HEK293 (cell line): ENCODE results near the gene LCMT2.

Source experiments
- CTCF ChIA-PET: fragments of 350-600 bp; formaldehyde crosslinking; extraction: SDS; loops from one replicate; lab custom pipeline; 2021; ENCODE audit warnings: antibody characterized with exemption; lab: Yijun Ruan, JAX
- POLR2A ChIA-PET: fragments of 300-600 bp; formaldehyde crosslinking; extraction: SDS; loops from one replicate; lab custom pipeline; 2020; ENCODE audit warnings: antibody characterized with exemption, inconsistent platforms; lab: Yijun Ruan, JAX
- H3K27ac ChIP-seq: fragments of 200-500 bp; sonication (Bioruptor generic); 2 replicates; pipeline ENCODE4 v1.5.1; 2014; ENCODE audit warnings: low read depth, low read length, control low read depth, inconsistent platforms; ENCODE audit errors: extremely low read depth
- H3K36me3 ChIP-seq, 2 experiments: fragments of 200-500 bp in 1 of 2; sonication (Bioruptor generic) in 1 of 2; 1 replicate in 1 of 2; 2 replicates in 1 of 2; pipeline ENCODE4 v1.5.1; 2014 to 2017; ENCODE audit warnings: inconsistent platforms in 2 of 2, low read length in 2 of 2; ENCODE audit not compliant: control insufficient read depth in 2 of 2, insufficient read depth in 1 of 2
- H3K4me1 ChIP-seq: fragments of 200-500 bp; sonication (Bioruptor generic); 2 replicates; pipeline ENCODE4 v1.5.1; 2014; ENCODE audit warnings: mild to moderate bottlenecking, low read length, inconsistent platforms; ENCODE audit not compliant: control insufficient read depth, insufficient read depth
- H3K4me3 ChIP-seq: 2 replicates; pipeline ENCODE4 v1.5.1; 2011; ENCODE audit warnings: low read depth, mild to moderate bottlenecking, control low read depth, low read length, moderate library complexity
- H3K9me3 ChIP-seq: fragments of 200-500 bp; sonication (Bioruptor generic); 2 replicates; pipeline ENCODE4 v1.5.1; 2014; ENCODE audit warnings: low read depth, low read length, inconsistent platforms; ENCODE audit not compliant: control insufficient read depth, insufficient read depth
- FEZF1 ChIP-seq: fragments of 450-650 bp; formaldehyde crosslinking; IDR thresholded peaks from 2 replicates; pipeline ENCODE4 v1.5.1; 2016; ENCODE audit warnings: missing biosample characterization, missing genetic modification characterization
- GLI2 ChIP-seq: fragments of 450-650 bp; formaldehyde crosslinking; IDR thresholded peaks from 2 replicates; pipeline ENCODE4; 2017; ENCODE audit warnings: missing biosample characterization, missing genetic modification characterization, low read depth, borderline replicate concordance
- GLIS2 ChIP-seq: fragments of 450-650 bp; formaldehyde crosslinking; IDR thresholded peaks from 2 replicates; pipeline ENCODE4 v1.5.1; 2016; ENCODE audit warnings: missing biosample characterization, missing genetic modification characterization
- KLF9 ChIP-seq: fragments of 450-650 bp; formaldehyde crosslinking; IDR thresholded peaks from 2 replicates; pipeline ENCODE4 v1.5.1; 2016; ENCODE audit warnings: missing biosample characterization, missing genetic modification characterization, low read depth
- SP2 ChIP-seq: fragments of 450-650 bp; formaldehyde crosslinking; IDR thresholded peaks from 2 replicates; pipeline ENCODE4 v1.5.1; 2016; ENCODE audit warnings: missing biosample characterization, missing genetic modification characterization
- SP7 ChIP-seq: fragments of 450-650 bp; formaldehyde crosslinking; IDR thresholded peaks from 2 replicates; pipeline ENCODE4 v1.5.1; 2016; ENCODE audit warnings: missing biosample characterization, missing genetic modification characterization
- ZBTB17 ChIP-seq: fragments of 450-650 bp; formaldehyde crosslinking; IDR thresholded peaks from 2 replicates; pipeline ENCODE4 v1.5.1; 2016; ENCODE audit warnings: missing biosample characterization, missing genetic modification characterization
- ZBTB20 ChIP-seq: fragments of 450-650 bp; formaldehyde crosslinking; IDR thresholded peaks from 2 replicates; pipeline ENCODE4 v1.5.1; 2016; ENCODE audit warnings: missing biosample characterization, missing genetic modification characterization
- ZNF140 ChIP-seq: fragments of 450-650 bp; formaldehyde crosslinking; IDR thresholded peaks from 2 replicates; pipeline ENCODE4 v1.5.1; 2016; ENCODE audit warnings: missing biosample characterization, missing genetic modification characterization
- ZNF2 ChIP-seq: fragments of 450-650 bp; formaldehyde crosslinking; IDR thresholded peaks from 2 replicates; pipeline ENCODE4 v1.5.1; 2016; ENCODE audit warnings: missing biosample characterization, missing genetic modification characterization
- ZNF48 ChIP-seq: fragments of 450-650 bp; formaldehyde crosslinking; IDR thresholded peaks from 2 replicates; pipeline ENCODE4 v1.5.1; 2016; ENCODE audit warnings: missing biosample characterization, missing genetic modification characterization
- ZNF501 ChIP-seq: fragments of 450-650 bp; formaldehyde crosslinking; IDR thresholded peaks from 2 replicates; pipeline ENCODE4 v1.5.1; 2016; ENCODE audit warnings: missing biosample characterization, missing genetic modification characterization
- ZNF529 ChIP-seq: fragments of 450-650 bp; formaldehyde crosslinking; IDR thresholded peaks from 2 replicates; pipeline ENCODE4 v1.5.1; 2017; ENCODE audit warnings: missing genetic modification characterization, missing biosample characterization; ENCODE audit not compliant: insufficient replicate concordance
- ZNF571 ChIP-seq: fragments of 450-650 bp; formaldehyde crosslinking; IDR thresholded peaks from 2 replicates; pipeline ENCODE4 v1.5.0; 2017; ENCODE audit warnings: missing biosample characterization, missing genetic modification characterization
- ZNF670 ChIP-seq: fragments of 450-650 bp; formaldehyde crosslinking; IDR thresholded peaks from 2 replicates; pipeline ENCODE4 v1.5.1; 2016; ENCODE audit warnings: missing biosample characterization, missing genetic modification characterization, low read depth
- ZNF76 ChIP-seq: fragments of 450-650 bp; formaldehyde crosslinking; IDR thresholded peaks from 2 replicates; pipeline ENCODE4; 2016; ENCODE audit warnings: low read depth, missing biosample characterization, missing genetic modification characterization, borderline replicate concordance
- ZSCAN30 ChIP-seq: fragments of 450-650 bp; IDR thresholded peaks from 2 replicates; pipeline ENCODE4 v1.5.1; 2018; ENCODE audit warnings: missing biosample characterization, mild to moderate bottlenecking, missing genetic modification characterization, moderate library complexity
- ZXDB ChIP-seq: fragments of 450-650 bp; formaldehyde crosslinking; IDR thresholded peaks from 2 replicates; pipeline ENCODE4 v1.5.1; 2016; ENCODE audit warnings: missing biosample characterization, missing genetic modification characterization
- TF ChIP-seq, protein P1 (sequence below): fragments of 450-650 bp; formaldehyde crosslinking; IDR thresholded peaks from 2 replicates; pipeline ENCODE4 v1.5.1; 2016; ENCODE audit warnings: missing biosample characterization, missing genetic modification characterization
- TF ChIP-seq, protein P2 (sequence below): fragments of 450-650 bp; formaldehyde crosslinking; IDR thresholded peaks from 2 replicates; pipeline ENCODE4 v1.5.1; 2016; ENCODE audit warnings: missing biosample characterization, missing genetic modification characterization, borderline replicate concordance
- TF ChIP-seq, protein P3 (sequence below): fragments of 450-650 bp; formaldehyde crosslinking; IDR thresholded peaks from 2 replicates; pipeline ENCODE4 v1.5.1; 2016; ENCODE audit warnings: missing biosample characterization, missing genetic modification characterization
- TF ChIP-seq, protein P4 (sequence below): fragments of 450-650 bp; formaldehyde crosslinking; IDR thresholded peaks from 2 replicates; pipeline ENCODE4 v1.5.1; 2016; ENCODE audit warnings: missing biosample characterization, missing genetic modification characterization
- TF ChIP-seq, protein P5 (sequence below): fragments of 450-650 bp; formaldehyde crosslinking; IDR thresholded peaks from 2 replicates; pipeline ENCODE4 v1.5.1; 2016; ENCODE audit warnings: missing biosample characterization, missing genetic modification characterization

The LCMT2 gene, protein sequence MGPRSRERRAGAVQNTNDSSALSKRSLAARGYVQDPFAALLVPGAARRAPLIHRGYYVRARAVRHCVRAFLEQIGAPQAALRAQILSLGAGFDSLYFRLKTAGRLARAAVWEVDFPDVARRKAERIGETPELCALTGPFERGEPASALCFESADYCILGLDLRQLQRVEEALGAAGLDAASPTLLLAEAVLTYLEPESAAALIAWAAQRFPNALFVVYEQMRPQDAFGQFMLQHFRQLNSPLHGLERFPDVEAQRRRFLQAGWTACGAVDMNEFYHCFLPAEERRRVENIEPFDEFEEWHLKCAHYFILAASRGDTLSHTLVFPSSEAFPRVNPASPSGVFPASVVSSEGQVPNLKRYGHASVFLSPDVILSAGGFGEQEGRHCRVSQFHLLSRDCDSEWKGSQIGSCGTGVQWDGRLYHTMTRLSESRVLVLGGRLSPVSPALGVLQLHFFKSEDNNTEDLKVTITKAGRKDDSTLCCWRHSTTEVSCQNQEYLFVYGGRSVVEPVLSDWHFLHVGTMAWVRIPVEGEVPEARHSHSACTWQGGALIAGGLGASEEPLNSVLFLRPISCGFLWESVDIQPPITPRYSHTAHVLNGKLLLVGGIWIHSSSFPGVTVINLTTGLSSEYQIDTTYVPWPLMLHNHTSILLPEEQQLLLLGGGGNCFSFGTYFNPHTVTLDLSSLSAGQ

DNA sequence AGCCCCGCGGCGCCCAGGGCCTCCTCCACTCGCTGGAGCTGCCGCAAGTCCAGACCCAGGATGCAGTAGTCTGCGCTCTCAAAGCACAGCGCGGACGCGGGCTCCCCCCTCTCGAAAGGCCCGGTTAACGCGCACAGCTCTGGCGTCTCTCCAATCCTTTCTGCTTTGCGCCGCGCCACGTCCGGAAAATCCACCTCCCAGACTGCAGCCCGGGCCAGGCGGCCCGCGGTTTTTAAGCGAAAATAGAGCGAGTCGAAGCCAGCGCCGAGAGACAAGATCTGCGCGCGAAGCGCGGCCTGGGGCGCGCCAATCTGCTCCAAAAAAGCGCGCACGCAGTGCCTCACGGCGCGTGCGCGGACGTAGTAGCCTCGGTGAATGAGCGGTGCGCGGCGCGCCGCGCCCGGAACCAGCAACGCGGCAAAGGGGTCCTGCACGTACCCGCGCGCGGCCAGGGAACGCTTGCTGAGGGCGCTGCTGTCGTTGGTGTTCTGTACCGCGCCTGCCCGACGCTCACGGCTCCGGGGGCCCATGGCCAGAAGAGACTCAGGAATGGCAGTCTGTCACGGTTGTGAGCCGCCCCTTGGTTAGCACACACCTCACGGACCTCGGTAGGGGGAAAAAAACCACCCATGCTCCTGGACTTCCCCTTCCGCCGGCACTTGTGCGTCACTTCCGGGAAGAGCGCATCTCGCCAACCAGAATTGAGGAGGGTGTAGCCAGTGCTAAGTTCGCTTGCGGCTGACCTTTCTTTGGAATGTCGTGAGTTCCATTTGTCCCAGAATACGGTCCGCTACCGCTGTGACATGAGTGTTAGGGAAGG, at the start of gene LCMT2:
LCMT2 (minus strand) TSS at position 614 of the 820 bp plus-strand sequence; CDS start at position 530, 84 bp downstream.
- Histone ChIP-seq H3K4me3 (peak within 1 kb of the TSS; percentile 70), H3K27ac (peak within 1 kb of the TSS; percentile 92), H3K4me1 (peaks cover 4% of the 10 kb centered on the region; the same call in 1 of the 2 replicates), H3K9me3 (no peaks in the 10 kb centered on the region), H3K36me3 (peaks cover 0 to 23% of the 10 kb centered on the region in 2 experiments; a peak in 1 of 3 replicates)
- ChIA-PET CTCF (no interaction called here), POLR2A (interaction anchor here (0.6 kb wide), 1 partner anchor 221 kb away, joined by 5 read pairs; no protein-coding TSS in a partner anchor)
- TF ChIP-seq FEZF1 (tag by site-specific recombination) (no peak), SP7 (peak; percentile 71), ZNF48 (no peak), GLI2 (tag by site-specific recombination) (no peak), ZNF2 (tag by site-specific recombination) (0 out of 2 replicates have a peak, but pooled peaks have one; percentile 70), ZBTB17 (tag by site-specific recombination) (peak; percentile 41; the same call in 1 of the 2 replicates), ZNF571 (tag by site-specific recombination) (no peak), ZNF501 (peak; percentile 69; the same call in 1 of the 2 replicates), ZXDB (tag by site-specific recombination) (peak; percentile 87; the same call in 1 of the 2 replicates), ZBTB20 (tag by site-specific recombination) (peak; percentile 99), KLF9 (tag by site-specific recombination) (peak; percentile 40; the same call in 1 of the 2 replicates), ZNF670 (tag by site-specific recombination) (no peak), ZNF529 (no peak), ZNF76 (tag by site-specific recombination) (peak; percentile 59), GLIS2 (tag by site-specific recombination) (peak; percentile 72; the same call in 1 of the 2 replicates), ZSCAN30 (tag by site-specific recombination) (no peak), SP2 (tag by site-specific recombination) (peak; percentile 85), ZNF140 (no peak)
- TF ChIP-seq, protein P1, sequence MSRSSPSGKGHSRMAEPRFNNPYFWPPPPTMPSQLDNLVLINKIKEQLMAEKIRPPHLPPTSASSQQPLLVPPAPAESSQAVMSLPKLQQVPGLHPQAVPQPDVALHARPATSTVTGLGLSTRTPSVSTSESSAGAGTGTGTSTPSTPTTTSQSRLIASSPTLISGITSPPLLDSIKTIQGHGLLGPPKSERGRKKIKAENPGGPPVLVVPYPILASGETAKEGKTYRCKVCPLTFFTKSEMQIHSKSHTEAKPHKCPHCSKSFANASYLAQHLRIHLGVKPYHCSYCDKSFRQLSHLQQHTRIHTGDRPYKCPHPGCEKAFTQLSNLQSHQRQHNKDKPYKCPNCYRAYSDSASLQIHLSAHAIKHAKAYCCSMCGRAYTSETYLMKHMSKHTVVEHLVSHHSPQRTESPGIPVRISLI = peak; percentile 99
- TF ChIP-seq, protein P2, sequence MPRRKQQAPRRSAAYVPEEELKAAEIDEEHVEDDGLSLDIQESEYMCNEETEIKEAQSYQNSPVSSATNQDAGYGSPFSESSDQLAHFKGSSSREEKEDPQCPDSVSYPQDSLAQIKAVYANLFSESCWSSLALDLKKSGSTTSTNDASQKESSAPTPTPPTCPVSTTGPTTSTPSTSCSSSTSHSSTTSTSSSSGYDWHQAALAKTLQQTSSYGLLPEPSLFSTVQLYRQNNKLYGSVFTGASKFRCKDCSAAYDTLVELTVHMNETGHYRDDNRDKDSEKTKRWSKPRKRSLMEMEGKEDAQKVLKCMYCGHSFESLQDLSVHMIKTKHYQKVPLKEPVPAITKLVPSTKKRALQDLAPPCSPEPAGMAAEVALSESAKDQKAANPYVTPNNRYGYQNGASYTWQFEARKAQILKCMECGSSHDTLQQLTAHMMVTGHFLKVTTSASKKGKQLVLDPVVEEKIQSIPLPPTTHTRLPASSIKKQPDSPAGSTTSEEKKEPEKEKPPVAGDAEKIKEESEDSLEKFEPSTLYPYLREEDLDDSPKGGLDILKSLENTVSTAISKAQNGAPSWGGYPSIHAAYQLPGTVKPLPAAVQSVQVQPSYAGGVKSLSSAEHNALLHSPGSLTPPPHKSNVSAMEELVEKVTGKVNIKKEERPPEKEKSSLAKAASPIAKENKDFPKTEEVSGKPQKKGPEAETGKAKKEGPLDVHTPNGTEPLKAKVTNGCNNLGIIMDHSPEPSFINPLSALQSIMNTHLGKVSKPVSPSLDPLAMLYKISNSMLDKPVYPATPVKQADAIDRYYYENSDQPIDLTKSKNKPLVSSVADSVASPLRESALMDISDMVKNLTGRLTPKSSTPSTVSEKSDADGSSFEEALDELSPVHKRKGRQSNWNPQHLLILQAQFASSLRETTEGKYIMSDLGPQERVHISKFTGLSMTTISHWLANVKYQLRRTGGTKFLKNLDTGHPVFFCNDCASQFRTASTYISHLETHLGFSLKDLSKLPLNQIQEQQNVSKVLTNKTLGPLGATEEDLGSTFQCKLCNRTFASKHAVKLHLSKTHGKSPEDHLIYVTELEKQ (tag by site-specific recombination) = no peak
- TF ChIP-seq, protein P3, sequence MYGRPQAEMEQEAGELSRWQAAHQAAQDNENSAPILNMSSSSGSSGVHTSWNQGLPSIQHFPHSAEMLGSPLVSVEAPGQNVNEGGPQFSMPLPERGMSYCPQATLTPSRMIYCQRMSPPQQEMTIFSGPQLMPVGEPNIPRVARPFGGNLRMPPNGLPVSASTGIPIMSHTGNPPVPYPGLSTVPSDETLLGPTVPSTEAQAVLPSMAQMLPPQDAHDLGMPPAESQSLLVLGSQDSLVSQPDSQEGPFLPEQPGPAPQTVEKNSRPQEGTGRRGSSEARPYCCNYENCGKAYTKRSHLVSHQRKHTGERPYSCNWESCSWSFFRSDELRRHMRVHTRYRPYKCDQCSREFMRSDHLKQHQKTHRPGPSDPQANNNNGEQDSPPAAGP = 0 out of 2 replicates have a peak, but pooled peaks have one; percentile 33
- TF ChIP-seq, protein P4, sequence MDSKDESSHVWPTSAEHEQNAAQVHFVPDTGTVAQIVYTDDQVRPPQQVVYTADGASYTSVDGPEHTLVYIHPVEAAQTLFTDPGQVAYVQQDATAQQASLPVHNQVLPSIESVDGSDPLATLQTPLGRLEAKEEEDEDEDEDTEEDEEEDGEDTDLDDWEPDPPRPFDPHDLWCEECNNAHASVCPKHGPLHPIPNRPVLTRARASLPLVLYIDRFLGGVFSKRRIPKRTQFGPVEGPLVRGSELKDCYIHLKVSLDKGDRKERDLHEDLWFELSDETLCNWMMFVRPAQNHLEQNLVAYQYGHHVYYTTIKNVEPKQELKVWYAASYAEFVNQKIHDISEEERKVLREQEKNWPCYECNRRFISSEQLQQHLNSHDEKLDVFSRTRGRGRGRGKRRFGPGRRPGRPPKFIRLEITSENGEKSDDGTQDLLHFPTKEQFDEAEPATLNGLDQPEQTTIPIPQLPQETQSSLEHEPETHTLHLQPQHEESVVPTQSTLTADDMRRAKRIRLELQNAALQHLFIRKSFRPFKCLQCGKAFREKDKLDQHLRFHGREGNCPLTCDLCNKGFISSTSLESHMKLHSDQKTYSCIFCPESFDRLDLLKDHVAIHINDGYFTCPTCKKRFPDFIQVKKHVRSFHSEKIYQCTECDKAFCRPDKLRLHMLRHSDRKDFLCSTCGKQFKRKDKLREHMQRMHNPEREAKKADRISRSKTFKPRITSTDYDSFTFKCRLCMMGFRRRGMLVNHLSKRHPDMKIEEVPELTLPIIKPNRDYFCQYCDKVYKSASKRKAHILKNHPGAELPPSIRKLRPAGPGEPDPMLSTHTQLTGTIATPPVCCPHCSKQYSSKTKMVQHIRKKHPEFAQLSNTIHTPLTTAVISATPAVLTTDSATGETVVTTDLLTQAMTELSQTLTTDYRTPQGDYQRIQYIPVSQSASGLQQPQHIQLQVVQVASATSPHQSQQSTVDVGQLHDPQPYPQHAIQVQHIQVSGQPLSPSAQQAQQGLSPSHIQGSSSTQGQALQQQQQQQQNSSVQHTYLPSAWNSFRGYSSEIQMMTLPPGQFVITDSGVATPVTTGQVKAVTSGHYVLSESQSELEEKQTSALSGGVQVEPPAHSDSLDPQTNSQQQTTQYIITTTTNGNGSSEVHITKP (tag by site-specific recombination) = peak; percentile 80
- TF ChIP-seq, protein P5, sequence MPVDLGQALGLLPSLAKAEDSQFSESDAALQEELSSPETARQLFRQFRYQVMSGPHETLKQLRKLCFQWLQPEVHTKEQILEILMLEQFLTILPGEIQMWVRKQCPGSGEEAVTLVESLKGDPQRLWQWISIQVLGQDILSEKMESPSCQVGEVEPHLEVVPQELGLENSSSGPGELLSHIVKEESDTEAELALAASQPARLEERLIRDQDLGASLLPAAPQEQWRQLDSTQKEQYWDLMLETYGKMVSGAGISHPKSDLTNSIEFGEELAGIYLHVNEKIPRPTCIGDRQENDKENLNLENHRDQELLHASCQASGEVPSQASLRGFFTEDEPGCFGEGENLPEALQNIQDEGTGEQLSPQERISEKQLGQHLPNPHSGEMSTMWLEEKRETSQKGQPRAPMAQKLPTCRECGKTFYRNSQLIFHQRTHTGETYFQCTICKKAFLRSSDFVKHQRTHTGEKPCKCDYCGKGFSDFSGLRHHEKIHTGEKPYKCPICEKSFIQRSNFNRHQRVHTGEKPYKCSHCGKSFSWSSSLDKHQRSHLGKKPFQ (tag by site-specific recombination) = no peak
